GM06990 (cell line): ENCODE results near the gene KDM4B.

ENCODE experiments used
- DNase-seq: peaks from one replicate; pipeline ENCODE4 v3.0.0-alpha.2; 2011; ENCODE audit not compliant: insufficient read length; ENCODE audit errors: extremely low read depth
- H3K27me3 ChIP-seq: replicated peaks from 2 replicates; pipeline ENCODE4 v1.6.0; 2011; ENCODE audit warnings: low read length; ENCODE audit not compliant: control insufficient read depth, insufficient read depth
- H3K36me3 ChIP-seq: 2 replicates; pipeline ENCODE4 v1.5.1; 2011; ENCODE audit warnings: low read length; ENCODE audit not compliant: control insufficient read depth, insufficient read depth
- H3K4me3 ChIP-seq: replicated peaks from 2 replicates; pipeline ENCODE4 v1.5.1; 2011; ENCODE audit warnings: low read depth, mild to moderate bottlenecking, control low read depth, low read length
- TF ChIP-seq, protein P1 (sequence below): IDR thresholded peaks from 2 replicates; pipeline ENCODE4 v1.5.1; 2011; ENCODE audit warnings: low read length, control low read depth, mild to moderate bottlenecking, inconsistent platforms; ENCODE audit not compliant: insufficient read depth, poor library complexity, severe bottlenecking

Gene KDM4B

DNA sequence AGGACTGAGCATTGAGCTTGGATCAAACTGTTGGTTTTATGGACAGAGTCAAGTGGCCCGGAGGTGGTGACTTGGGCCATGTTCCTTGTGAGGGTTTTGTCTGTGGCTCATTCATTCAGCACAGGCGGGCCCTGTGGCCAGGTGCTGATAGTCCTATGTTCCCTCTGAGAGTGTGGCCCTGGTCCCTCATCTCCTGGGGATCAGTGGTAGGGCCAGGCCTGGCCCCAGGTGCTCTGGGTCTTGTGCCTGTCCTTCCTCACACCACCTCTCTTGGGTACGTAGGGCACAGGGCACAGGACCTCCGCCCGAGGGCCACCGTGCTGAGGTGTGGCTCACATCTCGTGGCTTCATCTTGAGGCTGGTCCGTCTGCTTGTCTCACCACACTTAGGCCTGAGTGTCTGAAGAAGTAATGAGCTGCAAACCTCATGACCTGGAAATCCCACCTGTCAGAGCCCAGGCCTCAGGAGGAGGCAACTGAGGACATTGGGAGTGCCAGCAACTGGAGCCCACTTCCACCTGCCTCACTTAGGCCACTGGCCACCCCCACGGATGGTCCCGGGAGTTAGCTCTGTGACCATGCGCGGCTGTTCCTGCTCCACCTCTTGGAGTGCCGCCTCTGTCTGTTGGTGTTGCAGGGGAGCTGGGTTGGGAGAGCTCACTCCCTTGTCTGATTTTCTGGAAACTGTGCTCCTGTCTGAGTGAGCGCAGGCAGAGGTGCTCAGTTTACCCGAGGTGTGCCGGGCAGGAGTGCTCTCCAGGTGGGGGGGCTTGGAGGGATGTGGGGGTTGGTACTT lies 53.4 kb downstream of the KDM4B start:
- DNase-seq = no peak
- no peaks in the 10 kb centered on the region for H3K27me3 ChIP-seq
- peaks cover 2% of the 10 kb centered on the region for H3K36me3 ChIP-seq
- TF ChIP-seq, protein P1, sequence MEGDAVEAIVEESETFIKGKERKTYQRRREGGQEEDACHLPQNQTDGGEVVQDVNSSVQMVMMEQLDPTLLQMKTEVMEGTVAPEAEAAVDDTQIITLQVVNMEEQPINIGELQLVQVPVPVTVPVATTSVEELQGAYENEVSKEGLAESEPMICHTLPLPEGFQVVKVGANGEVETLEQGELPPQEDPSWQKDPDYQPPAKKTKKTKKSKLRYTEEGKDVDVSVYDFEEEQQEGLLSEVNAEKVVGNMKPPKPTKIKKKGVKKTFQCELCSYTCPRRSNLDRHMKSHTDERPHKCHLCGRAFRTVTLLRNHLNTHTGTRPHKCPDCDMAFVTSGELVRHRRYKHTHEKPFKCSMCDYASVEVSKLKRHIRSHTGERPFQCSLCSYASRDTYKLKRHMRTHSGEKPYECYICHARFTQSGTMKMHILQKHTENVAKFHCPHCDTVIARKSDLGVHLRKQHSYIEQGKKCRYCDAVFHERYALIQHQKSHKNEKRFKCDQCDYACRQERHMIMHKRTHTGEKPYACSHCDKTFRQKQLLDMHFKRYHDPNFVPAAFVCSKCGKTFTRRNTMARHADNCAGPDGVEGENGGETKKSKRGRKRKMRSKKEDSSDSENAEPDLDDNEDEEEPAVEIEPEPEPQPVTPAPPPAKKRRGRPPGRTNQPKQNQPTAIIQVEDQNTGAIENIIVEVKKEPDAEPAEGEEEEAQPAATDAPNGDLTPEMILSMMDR = no peak
- no peak overlapping the region for H3K4me3 ChIP-seq

DNA sequence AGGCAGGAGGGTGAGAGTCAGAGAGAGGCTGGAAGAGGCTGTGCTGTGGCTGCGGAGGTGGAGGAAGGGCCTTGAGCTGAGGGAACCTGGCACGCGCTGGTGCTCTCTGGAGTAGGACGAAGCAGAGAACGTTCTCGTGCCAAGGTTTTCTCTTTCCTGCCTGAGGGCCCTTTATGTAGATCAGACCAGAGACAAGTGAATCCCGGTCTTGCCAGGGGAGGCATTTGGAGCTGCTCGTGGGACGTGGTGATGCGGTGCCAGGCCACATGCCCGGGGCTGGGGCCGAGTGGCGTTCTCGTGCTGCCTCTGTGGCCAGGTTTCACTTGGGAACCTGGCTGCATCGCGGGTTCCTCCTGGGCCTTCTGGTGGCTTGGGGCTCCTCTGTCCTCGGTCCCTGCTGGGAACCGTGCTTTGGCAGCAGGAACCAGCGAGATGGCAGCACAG lies 54.2 kb downstream of the KDM4B start:
- DNase-seq = no peak
- no peak overlapping the region for H3K4me3 ChIP-seq
- no peaks in the 10 kb centered on the region for H3K27me3 ChIP-seq
- H3K36me3 ChIP-seq = peaks cover under 1% of the 10 kb centered on the region
- TF ChIP-seq, protein P1 = no peak

DNA sequence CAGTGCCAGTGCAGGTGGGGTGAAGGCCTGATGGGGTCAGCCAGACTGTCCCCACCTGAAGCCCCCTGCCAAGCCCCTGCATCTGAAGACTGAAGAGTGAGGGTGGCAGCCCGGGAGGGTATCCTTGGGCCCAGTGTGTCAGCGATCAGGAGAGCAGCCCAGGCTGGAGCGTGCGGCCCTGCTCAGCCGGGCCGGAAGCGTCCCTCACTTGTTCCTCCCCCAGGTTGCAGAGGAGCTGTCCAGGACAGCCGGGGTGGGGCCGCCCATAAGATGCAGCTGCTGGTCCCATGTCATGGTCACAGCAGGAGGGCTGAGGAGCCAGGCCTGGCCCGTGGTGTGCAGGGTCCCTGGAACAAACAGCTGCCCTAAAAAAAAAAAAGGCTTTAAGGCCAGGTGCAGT lies 55.4 kb downstream of the KDM4B start:
- Histone ChIP-seq H3K4me3 (no peak overlapping the region), H3K27me3 (no peaks in the 10 kb centered on the region), H3K36me3 (no peaks in the 10 kb centered on the region; the same call in 1 of the 2 replicates)
- no peak for DNase-seq
- TF ChIP-seq, protein P1 = no peak

DNA sequence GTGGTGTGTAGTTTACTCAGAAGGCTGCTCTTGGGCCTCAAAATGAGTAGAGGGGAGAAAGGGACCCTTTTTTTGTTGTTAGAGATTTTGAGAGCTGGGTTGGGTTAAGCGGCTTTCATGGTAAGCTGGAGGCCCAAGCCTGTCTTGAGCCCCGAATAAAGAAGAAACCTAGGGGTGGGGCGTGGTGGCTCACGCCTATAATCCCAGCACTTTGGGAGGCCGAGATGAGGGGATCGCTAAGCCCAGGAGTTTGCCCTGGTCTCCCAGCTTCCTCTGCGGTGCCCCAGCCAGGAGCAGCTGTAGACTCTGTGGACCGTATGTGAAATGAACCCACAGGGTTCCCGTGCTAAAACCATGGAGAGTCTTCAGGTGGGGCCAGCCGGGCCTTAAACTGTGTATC lies 56.1 kb downstream of the KDM4B start:
- H3K36me3 ChIP-seq = no peaks in the 10 kb centered on the region; the same call in 1 of the 2 replicates
- DNase-seq = no peak
- H3K4me3 ChIP-seq = no peak overlapping the region
- TF ChIP-seq, protein P1 = no peak
- no peaks in the 10 kb centered on the region for H3K27me3 ChIP-seq

DNA sequence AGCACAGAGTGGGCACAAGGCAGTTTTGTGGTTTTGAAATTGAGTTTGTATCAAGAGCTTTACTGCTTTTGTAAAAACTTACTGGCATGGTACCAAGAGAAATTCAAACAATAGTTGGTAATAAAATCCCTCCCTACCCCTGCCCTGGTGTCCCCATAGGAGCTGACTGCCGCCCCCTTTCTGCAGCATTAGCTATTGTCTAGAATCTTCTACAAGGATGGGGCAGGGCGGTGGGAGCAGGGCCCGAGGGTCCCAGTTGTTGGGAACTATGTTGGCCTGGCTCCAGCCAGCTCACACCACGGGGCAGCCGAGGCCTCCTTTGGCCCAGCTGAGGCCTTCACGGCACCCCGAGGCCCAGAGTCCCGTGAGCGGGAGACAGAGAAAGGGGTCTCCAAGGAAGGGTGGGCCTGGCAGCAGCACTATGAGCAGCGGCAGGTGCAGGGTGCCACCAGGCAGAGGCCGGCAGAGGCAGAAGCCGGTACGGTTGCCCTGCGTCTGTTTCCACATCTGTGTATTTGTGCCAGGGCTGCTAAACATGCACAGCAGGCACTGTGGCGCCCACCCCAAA lies 57.9 kb downstream of the KDM4B start:
- no peak for DNase-seq
- Histone ChIP-seq H3K36me3 (no peaks in the 10 kb centered on the region; the same call in 1 of the 2 replicates), H3K27me3 (no peaks in the 10 kb centered on the region), H3K4me3 (no peak overlapping the region)
- TF ChIP-seq, protein P1 = no peak
